22Rv1 (cell line): Measurements from ENCODE around the gene RNF146.

ENCODE experiments used
- ZFX ChIP-seq: fragments of 450-650 bp; IDR thresholded peaks from 2 replicates; pipeline ENCODE4 v1.6.1; 2017; ENCODE audit warnings: antibody characterized with exemption, borderline replicate concordance
- TF ChIP-seq, protein P1 (sequence below): fragments of 450-650 bp; IDR thresholded peaks from 2 replicates; pipeline ENCODE4 v1.5.1; 2017; ENCODE audit warnings: mild to moderate bottlenecking

- TF ChIP-seq, protein P1, sequence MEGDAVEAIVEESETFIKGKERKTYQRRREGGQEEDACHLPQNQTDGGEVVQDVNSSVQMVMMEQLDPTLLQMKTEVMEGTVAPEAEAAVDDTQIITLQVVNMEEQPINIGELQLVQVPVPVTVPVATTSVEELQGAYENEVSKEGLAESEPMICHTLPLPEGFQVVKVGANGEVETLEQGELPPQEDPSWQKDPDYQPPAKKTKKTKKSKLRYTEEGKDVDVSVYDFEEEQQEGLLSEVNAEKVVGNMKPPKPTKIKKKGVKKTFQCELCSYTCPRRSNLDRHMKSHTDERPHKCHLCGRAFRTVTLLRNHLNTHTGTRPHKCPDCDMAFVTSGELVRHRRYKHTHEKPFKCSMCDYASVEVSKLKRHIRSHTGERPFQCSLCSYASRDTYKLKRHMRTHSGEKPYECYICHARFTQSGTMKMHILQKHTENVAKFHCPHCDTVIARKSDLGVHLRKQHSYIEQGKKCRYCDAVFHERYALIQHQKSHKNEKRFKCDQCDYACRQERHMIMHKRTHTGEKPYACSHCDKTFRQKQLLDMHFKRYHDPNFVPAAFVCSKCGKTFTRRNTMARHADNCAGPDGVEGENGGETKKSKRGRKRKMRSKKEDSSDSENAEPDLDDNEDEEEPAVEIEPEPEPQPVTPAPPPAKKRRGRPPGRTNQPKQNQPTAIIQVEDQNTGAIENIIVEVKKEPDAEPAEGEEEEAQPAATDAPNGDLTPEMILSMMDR: no peak
- no peak for TF ChIP-seq ZFX
Observed at GRCh38 chr6:127328043-127328609, 61.5 kb downstream of the RNF146 start.
